K562 (cell line): ENCODE measurements around the gene AMOTL1. TPM values are rescaled to one million over a fixed set of nuclear protein-coding genes. Genes with fewer than 3 reads are reported as not detected.

Experiments used
- ATAC-seq: fragments of 200-7000 bp; cut with Tn5 transposase; 3 replicates; pipeline ENCODE4 v1.9.1; 2020; ENCODE audit warnings: moderate library complexity
- BruUV-seq: library from RNA; stranded (reverse); fragments of 400-500 nt; replicated peaks from 2 replicates; lab custom pipeline; 2021; lab: Mats Ljungman, UMichigan
- CTCF ChIA-PET: fragments of 300-600 bp; formaldehyde crosslinking; extraction: SDS; loops from one replicate; lab custom pipeline; 2021; ENCODE audit warnings: low intra/inter-chr PET ratio; lab: Yijun Ruan, JAX
- POLR2A ChIA-PET: fragments of 300-600, 350-650 bp; sonication (Branson Sonifier 250); formaldehyde crosslinking; extraction: SDS; loops from one replicate; lab custom pipeline; 2021; ENCODE audit warnings: antibody characterized with exemption, inconsistent platforms; lab: Yijun Ruan, JAX
- DNase-seq, 4 experiments: peaks; one replicate each; pipeline versions ENCODE4 v3.0.0 to v3.0.0-alpha.2; 2011 to 2018; ENCODE audit warnings: low spot score in 3 of 4, mixed read lengths in 3 of 4; ENCODE audit errors: extremely low read depth in 1 of 4
- FAIRE-seq: peaks from 2 replicates; lab custom pipeline; 2011; peaks lifted over from hg19 to GRCh38; lab: Jason Lieb, UNC
- H2AFZ ChIP-seq: 2 replicates; pipeline ENCODE4 v1.6.0; 2011; ENCODE audit warnings: low read depth, low read length, control low read depth, inconsistent platforms
- H3K27ac ChIP-seq: fragments of 200-600 bp; 3 replicates; pipeline ENCODE4 v1.8.0; 2011; ENCODE audit warnings: low read depth, mild to moderate bottlenecking, control low read depth, inconsistent platforms, low read length, moderate library complexity, mixed read lengths; ENCODE audit errors: extremely low read depth
- H3K27me3 ChIP-seq, 2 experiments: fragments of 300-600 bp in 1 of 2; 2 replicates in 1 of 2; 3 replicates in 1 of 2; pipeline versions ENCODE4 v1.6.0 to v1.8.0; 2011; ENCODE audit warnings: inconsistent platforms in 2 of 2, low read length in 2 of 2, mild to moderate bottlenecking in 1 of 2, mixed read lengths in 1 of 2, moderate library complexity in 1 of 2; ENCODE audit not compliant: control insufficient read depth in 2 of 2, insufficient read depth in 2 of 2
- H3K36me3 ChIP-seq: fragments of 300-600 bp; 3 replicates; pipeline ENCODE4 v1.8.0; 2011; ENCODE audit warnings: mild to moderate bottlenecking, low read length, inconsistent platforms; ENCODE audit not compliant: control insufficient read depth, insufficient read depth
- H3K4me1 ChIP-seq, 2 experiments: fragments of 200-600 bp in 1 of 2; replicated peaks in 1 of 2; 2 replicates in 1 of 2; 3 replicates in 1 of 2; pipeline versions ENCODE4 v1.5.1 to v1.8.0; 2011; ENCODE audit warnings: inconsistent platforms in 2 of 2, low read length in 2 of 2, mild to moderate bottlenecking in 1 of 2, mixed read lengths in 1 of 2, moderate library complexity in 1 of 2; ENCODE audit not compliant: control insufficient read depth in 2 of 2, insufficient read depth in 2 of 2
- H3K4me2 ChIP-seq: 2 replicates; pipeline ENCODE4 v1.6.1; 2011; ENCODE audit warnings: low read length, control low read depth, inconsistent platforms, mixed read lengths; ENCODE audit not compliant: insufficient read depth
- H3K4me3 ChIP-seq: fragments of 200-600 bp; sonication (generic), shearing (Covaris generic); 2 replicates; pipeline ENCODE4 v1.5.1; 2016; ENCODE audit warnings: control low read depth, inconsistent platforms
- H3K79me2 ChIP-seq: fragments of 200-600 bp; 3 replicates; pipeline ENCODE4 v1.8.0; 2011; ENCODE audit warnings: low read length, inconsistent platforms; ENCODE audit not compliant: control insufficient read depth, insufficient read depth
- H3K9ac ChIP-seq, 2 experiments: 2 replicates each; pipeline versions ENCODE4 v1.6.0 to v1.6.1; 2011; ENCODE audit warnings: low read depth in 2 of 2, low read length in 2 of 2, control low read depth in 1 of 2, inconsistent platforms in 1 of 2, mild to moderate bottlenecking in 1 of 2, mixed read lengths in 1 of 2; ENCODE audit not compliant: insufficient read depth in 1 of 2
- H3K9me1 ChIP-seq: one replicate; pipeline ENCODE4 v1.6.0; 2011; ENCODE audit warnings: inconsistent platforms, mild to moderate bottlenecking, low read length, moderate library complexity; ENCODE audit not compliant: control insufficient read depth, insufficient read depth
- H3K9me3 ChIP-seq: replicated peaks from 2 replicates; pipeline ENCODE4 v1.5.1; 2011; ENCODE audit warnings: low read depth, low read length, inconsistent platforms; ENCODE audit not compliant: control insufficient read depth, insufficient read depth
- H4K20me1 ChIP-seq: replicated peaks from 2 replicates; pipeline ENCODE4 v1.6.1; 2011; ENCODE audit warnings: low read length, inconsistent platforms, mixed read lengths; ENCODE audit not compliant: control insufficient read depth, insufficient read depth
- KDM5B ChIP-seq: fragments of 200-600 bp; sonication (generic); IDR thresholded peaks from 2 replicates; pipeline ENCODE4 v1.6.1; 2012; ENCODE audit warnings: low read depth, mild to moderate bottlenecking, moderate library complexity, low read length, control low read depth, inconsistent platforms; ENCODE audit not compliant: insufficient replicate concordance
- MCM2 ChIP-seq: fragments of 450-650 bp; IDR thresholded peaks from 2 replicates; pipeline ENCODE4 v1.6.1; 2017; ENCODE audit warnings: low read depth, mild to moderate bottlenecking
- MCM7 ChIP-seq, 2 experiments: fragments of 450-650 bp; IDR thresholded peaks; 2 replicates each; pipeline ENCODE4 v1.6.1; 2016 to 2018
- MTA2 ChIP-seq: fragments of 450-650 bp; IDR thresholded peaks from 2 replicates; pipeline ENCODE4 v1.6.1; 2016; ENCODE audit warnings: low read depth
- MXI1 ChIP-seq: IDR thresholded peaks from 2 replicates; pipeline ENCODE4 v1.6.1; 2011; ENCODE audit warnings: low read depth, mild to moderate bottlenecking, improper control_type of control experiment, low read length
- NCOA1 ChIP-seq: fragments of 450-650 bp; IDR thresholded peaks from 2 replicates; pipeline ENCODE4 v1.6.1; 2016; ENCODE audit warnings: low read depth
- NUFIP1 ChIP-seq: fragments of 450-650 bp; IDR thresholded peaks from 2 replicates; pipeline ENCODE4 v1.6.1; 2018; ENCODE audit not compliant: partially characterized antibody
- RFX1 ChIP-seq: fragments of 450-650 bp; IDR thresholded peaks from 2 replicates; pipeline ENCODE4 v1.6.1; 2016; ENCODE audit warnings: mild to moderate bottlenecking, moderate library complexity
- XRCC5 ChIP-seq: fragments of 200-400 bp; formaldehyde crosslinking; IDR thresholded peaks from 2 replicates; pipeline ENCODE4 v1.6.1; 2017; ENCODE audit warnings: low read depth, mild to moderate bottlenecking, low read length
- ZFPM2 ChIP-seq: fragments of 250-450 bp; sonication (Bioruptor Pico); IDR thresholded peaks from 2 replicates; pipeline ENCODE4 v1.5.1; 2022; ENCODE audit warnings: mild to moderate bottlenecking
- ZNF445 ChIP-seq: fragments of 250-450 bp; sonication (Bioruptor Pico); IDR thresholded peaks from 2 replicates; pipeline ENCODE4 v1.4.0; 2020; ENCODE audit warnings: low read depth, mild to moderate bottlenecking, moderate library complexity
- ZNF507 ChIP-seq: conservative IDR thresholded peaks from 2 replicates; pipeline ENCODE4 v1.6.1; 2017; ENCODE audit warnings: missing genetic modification characterization, missing compliant biosample characterization
- ZNF707 ChIP-seq: fragments of 250-450 bp; sonication (Bioruptor Pico); conservative IDR thresholded peaks from 2 replicates; pipeline ENCODE4 v1.8.0; 2022; ENCODE audit warnings: inconsistent platforms, mild to moderate bottlenecking, moderate library complexity
- WGBS: fragments of 100-300 bp; shearing (Covaris generic); methylation state at CpG from one replicate; pipeline ENCODE4 v1.1.6; 2016; ENCODE audit warnings: low coverage, mixed read lengths; ENCODE audit not compliant: insufficient coverage; ENCODE audit errors: missing lambda C conversion rate; 5-methylcytosine and 5-hydroxymethylcytosine counted together
- in situ Hi-C: fragments of 300-500 bp; cut with MboI; formaldehyde crosslinking; loops from 4 replicates; pipeline ENCODE4 v1.15.0; 2018; ENCODE audit warnings: inconsistent platforms, mixed read lengths
- intact Hi-C: fragments of 100-400 bp; cut with micrococcal nuclease; formaldehyde crosslinking; loops from 2 replicates; pipeline ENCODE4 v1.14.2; 2022
- polyA plus RNA-seq, 8 experiments: library from polyadenylated mRNA; depleted of rRNA in 4 of 8; stranded (reverse) in 5 of 8; unstranded in 3 of 8; fragments of >200 nt; fragmentation: Nextera tagmentation in 2 of 8; fragmentation: Illumina TruSeq in 1 of 8; extraction: Ambion mirVana in 2 of 8; extraction: Trizol in 1 of 8; gene quantifications; 2 replicates each; pipeline versions ENCODE4 v1.2.1 to v1.2.3, GENCODE V29; 2011 to 2014; ENCODE audit warnings: inconsistent platforms in 1 of 8, missing spikeins in 1 of 8
- total RNA-seq, 7 experiments: library from RNA; depleted of rRNA in 6 of 7; stranded (reverse); fragments of >200 nt in 6 of 7; fragmentation: Illumina TruSeq in 2 of 7; extraction: Trizol in 2 of 7; gene quantifications; 2 replicates each; pipeline versions ENCODE4 v1.2.1 to v1.2.3, GENCODE V29; 2011 to 2021; ENCODE audit warnings: low replicate concordance in 1 of 7
- TF ChIP-seq, protein P1 (sequence below): fragments of 450-650 bp; formaldehyde crosslinking; IDR thresholded peaks from 2 replicates; pipeline ENCODE4 v1.4.0; 2020; ENCODE audit warnings: mild to moderate bottlenecking, mixed read lengths
- TF ChIP-seq, protein P2 (sequence below): fragments of 200-800 bp; sonication (Bioruptor generic); IDR thresholded peaks from 2 replicates; pipeline ENCODE4 v1.6.1; 2017; ENCODE audit warnings: missing genetic modification characterization, missing compliant biosample characterization
- TF ChIP-seq, protein P3 (sequence below): fragments of 450-650 bp; IDR thresholded peaks from 2 replicates; pipeline ENCODE4 v1.6.1; 2017; ENCODE audit warnings: antibody characterized with exemption, mild to moderate bottlenecking

Gene AMOTL1
- total and polyA plus RNA-seq, 9 of the 15 experiments (the other 6 are each of a cell fraction or from before 2014, with no cell fraction given): 4.0 to 35.4 (median 14.0) TPM

DNA sequence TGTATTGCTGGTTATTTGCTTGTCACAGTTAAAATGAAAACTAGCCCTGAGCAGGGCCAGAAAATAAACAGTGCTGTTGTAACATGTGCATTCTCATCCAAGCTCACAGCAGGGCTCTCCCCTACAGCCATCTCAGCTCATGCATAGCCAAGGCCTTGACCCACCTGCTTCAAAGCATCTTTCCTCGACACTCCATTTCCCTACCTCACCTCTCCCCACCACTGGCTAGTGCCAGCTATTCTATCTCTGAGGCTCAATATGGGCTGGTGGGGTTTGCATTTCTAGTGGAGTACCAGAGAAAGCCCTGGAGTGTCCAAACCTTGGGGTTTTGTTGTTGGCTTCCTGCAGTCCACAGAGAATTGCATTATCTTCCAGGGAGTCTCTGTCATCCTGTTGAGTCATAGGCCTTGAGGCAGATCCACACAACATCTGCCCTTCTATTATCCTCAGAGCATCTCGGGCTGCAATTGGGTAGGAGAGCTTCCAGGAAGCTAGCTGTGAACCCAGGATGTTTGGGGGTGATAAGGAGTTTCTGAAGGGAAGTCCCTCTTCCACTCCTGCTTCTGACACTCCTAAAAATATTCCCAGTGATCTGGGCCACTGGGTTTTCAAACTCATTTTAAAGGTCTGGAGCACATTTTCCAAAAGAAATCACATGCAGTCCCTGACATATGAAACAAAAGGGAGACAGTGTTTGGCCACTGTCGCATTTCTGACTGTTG, 36.1 kb upstream of the AMOTL1 start:
- FAIRE-seq (peak; percentile 74), DNase-seq (peak; percentile 33 to 88 (median 59)), ATAC-seq (peak; percentile 89)
- Histone ChIP-seq H3K4me1 (peaks cover 4 to 46% of the 10 kb centered on the region in 2 experiments; a peak in 4 of 5 replicates), H2AFZ (peak overlapping the region; percentile 53), H3K27ac (peak overlapping the region; percentile 36), H3K79me2 (no peaks in the 10 kb centered on the region), H3K27me3 (no peaks in the 10 kb centered on the region), H3K4me2 (peak overlapping the region; percentile 12; the same call in 1 of the 2 replicates), H3K4me3 (no peak overlapping the region), H3K9me3 (no peaks in the 10 kb centered on the region), H3K9ac (no peak overlapping the region), H3K36me3 (no peaks in the 10 kb centered on the region), H4K20me1 (no peaks in the 10 kb centered on the region), H3K9me1 (no peaks in the 10 kb centered on the region)
- in situ Hi-C loops: no loop called here
- ChIA-PET CTCF (interaction anchor here (0.5 kb wide), 1 partner anchor 124 kb away, joined by 3 read pairs; no protein-coding TSS in a partner anchor), POLR2A (interaction anchor here (0.6 to 1.9 kb wide), 3 partner anchors 9 to 354 kb away, joined by 3 to 7 read pairs (median 5); no protein-coding TSS in a partner anchor)
- BruUV-seq: no TSS peak
- 6% methylated on average over 3 of the region's 3 CpGs for WGBS
- intact Hi-C loops: loop anchor here (5.0 kb wide), 1 partner anchor 95 kb away; no protein-coding TSS in a partner anchor
- TF ChIP-seq ZNF707 (CRISPR knock-in tag) (no peak), KDM5B (no peak), ZNF507 (tag) (no peak), ZNF445 (no peak), MCM2 (no peak), MCM7 (IDR thresholded peaks at IDR 0.05) (no peak), ZFPM2 (CRISPR knock-in tag) (no peak), XRCC5 (no peak), NCOA1 (no peak), MXI1 (no peak), NUFIP1 (no peak), MTA2 (no peak), RFX1 (no peak)
- TF ChIP-seq, protein P1, sequence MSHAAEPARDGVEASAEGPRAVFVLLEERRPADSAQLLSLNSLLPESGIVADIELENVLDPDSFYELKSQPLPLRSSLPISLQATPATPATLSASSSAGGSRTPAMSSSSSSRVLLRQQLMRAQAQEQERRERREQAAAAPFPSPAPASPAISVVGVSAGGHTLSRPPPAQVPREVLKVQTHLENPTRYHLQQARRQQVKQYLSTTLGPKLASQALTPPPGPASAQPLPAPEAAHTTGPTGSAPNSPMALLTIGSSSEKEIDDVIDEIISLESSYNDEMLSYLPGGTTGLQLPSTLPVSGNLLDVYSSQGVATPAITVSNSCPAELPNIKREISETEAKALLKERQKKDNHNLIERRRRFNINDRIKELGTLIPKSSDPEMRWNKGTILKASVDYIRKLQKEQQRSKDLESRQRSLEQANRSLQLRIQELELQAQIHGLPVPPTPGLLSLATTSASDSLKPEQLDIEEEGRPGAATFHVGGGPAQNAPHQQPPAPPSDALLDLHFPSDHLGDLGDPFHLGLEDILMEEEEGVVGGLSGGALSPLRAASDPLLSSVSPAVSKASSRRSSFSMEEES (CRISPR knock-in tag): no peak
- TF ChIP-seq, protein P2, sequence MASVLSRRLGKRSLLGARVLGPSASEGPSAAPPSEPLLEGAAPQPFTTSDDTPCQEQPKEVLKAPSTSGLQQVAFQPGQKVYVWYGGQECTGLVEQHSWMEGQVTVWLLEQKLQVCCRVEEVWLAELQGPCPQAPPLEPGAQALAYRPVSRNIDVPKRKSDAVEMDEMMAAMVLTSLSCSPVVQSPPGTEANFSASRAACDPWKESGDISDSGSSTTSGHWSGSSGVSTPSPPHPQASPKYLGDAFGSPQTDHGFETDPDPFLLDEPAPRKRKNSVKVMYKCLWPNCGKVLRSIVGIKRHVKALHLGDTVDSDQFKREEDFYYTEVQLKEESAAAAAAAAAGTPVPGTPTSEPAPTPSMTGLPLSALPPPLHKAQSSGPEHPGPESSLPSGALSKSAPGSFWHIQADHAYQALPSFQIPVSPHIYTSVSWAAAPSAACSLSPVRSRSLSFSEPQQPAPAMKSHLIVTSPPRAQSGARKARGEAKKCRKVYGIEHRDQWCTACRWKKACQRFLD: peak; percentile 57; the same call in 1 of the 2 replicates
- TF ChIP-seq, protein P3, sequence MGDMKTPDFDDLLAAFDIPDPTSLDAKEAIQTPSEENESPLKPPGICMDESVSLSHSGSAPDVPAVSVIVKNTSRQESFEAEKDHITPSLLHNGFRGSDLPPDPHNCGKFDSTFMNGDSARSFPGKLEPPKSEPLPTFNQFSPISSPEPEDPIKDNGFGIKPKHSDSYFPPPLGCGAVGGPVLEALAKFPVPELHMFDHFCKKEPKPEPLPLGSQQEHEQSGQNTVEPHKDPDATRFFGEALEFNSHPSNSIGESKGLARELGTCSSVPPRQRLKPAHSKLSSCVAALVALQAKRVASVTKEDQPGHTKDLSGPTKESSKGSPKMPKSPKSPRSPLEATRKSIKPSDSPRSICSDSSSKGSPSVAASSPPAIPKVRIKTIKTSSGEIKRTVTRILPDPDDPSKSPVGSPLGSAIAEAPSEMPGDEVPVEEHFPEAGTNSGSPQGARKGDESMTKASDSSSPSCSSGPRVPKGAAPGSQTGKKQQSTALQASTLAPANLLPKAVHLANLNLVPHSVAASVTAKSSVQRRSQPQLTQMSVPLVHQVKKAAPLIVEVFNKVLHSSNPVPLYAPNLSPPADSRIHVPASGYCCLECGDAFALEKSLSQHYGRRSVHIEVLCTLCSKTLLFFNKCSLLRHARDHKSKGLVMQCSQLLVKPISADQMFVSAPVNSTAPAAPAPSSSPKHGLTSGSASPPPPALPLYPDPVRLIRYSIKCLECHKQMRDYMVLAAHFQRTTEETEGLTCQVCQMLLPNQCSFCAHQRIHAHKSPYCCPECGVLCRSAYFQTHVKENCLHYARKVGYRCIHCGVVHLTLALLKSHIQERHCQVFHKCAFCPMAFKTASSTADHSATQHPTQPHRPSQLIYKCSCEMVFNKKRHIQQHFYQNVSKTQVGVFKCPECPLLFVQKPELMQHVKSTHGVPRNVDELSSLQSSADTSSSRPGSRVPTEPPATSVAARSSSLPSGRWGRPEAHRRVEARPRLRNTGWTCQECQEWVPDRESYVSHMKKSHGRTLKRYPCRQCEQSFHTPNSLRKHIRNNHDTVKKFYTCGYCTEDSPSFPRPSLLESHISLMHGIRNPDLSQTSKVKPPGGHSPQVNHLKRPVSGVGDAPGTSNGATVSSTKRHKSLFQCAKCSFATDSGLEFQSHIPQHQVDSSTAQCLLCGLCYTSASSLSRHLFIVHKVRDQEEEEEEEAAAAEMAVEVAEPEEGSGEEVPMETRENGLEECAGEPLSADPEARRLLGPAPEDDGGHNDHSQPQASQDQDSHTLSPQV: no peak
